Daoy (cell line): Measurements from ENCODE around the gene PACRG. TPM values are rescaled to one million over a fixed set of nuclear protein-coding genes. Genes with fewer than 3 reads are reported as not detected.

Experiments
- DNase-seq: peaks from one replicate; pipeline ENCODE4 v3.0.0-alpha.2; 2015; ENCODE audit warnings: low read depth
- total RNA-seq: library from RNA; depleted of rRNA; stranded (reverse); fragments of >200 nt; shearing (Covaris generic); gene quantifications from 2 replicates; pipeline ENCODE4 v1.2.3, GENCODE V29; 2014

Gene PACRG
- total RNA-seq, 1 experiment from 2014 or later = not detected

- no peak for DNase-seq
Observed at GRCh38 chr6:163136681-163137397, 409.1 kb downstream of the PACRG start.

- no peak for DNase-seq
Observed at GRCh38 chr6:163137398-163137881, 409.7 kb downstream of the PACRG start.

- DNase-seq = no peak
Observed at GRCh38 chr6:163146036-163146435, 418.3 kb downstream of the PACRG start.

GRCh38 chr6:163147994-163148393 is 420.2 kb downstream of the PACRG start:
- DNase-seq = no peak

- no peak for DNase-seq
Observed at GRCh38 chr6:163148451-163149278, 420.9 kb downstream of the PACRG start.

- no peak for DNase-seq
Observed at GRCh38 chr6:163149279-163149848, 421.6 kb downstream of the PACRG start.

- no peak for DNase-seq
Observed at GRCh38 chr6:163151212-163151611, 423.4 kb downstream of the PACRG start.

- no peak for DNase-seq
Observed at GRCh38 chr6:163152701-163153100, 424.9 kb downstream of the PACRG start.

GRCh38 chr6:163159110-163159509 is 431.3 kb downstream of the PACRG start:
- no peak for DNase-seq

- no peak for DNase-seq
Observed at GRCh38 chr6:163159689-163160088, 431.9 kb downstream of the PACRG start.

- DNase-seq = no peak
Observed at GRCh38 chr6:163162007-163162873, 434.5 kb downstream of the PACRG start.

- no peak for DNase-seq
Observed at GRCh38 chr6:163162874-163163213, 435.1 kb downstream of the PACRG start.

GRCh38 chr6:163164175-163164900 is 436.6 kb downstream of the PACRG start:
- DNase-seq = no peak

GRCh38 chr6:163165155-163165910 is 437.6 kb downstream of the PACRG start:
- DNase-seq = peak; percentile 61

- no peak for DNase-seq
Observed at GRCh38 chr6:163165922-163166321, 438.1 kb downstream of the PACRG start.

- DNase-seq = no peak
Observed at GRCh38 chr6:163166507-163166906, 438.7 kb downstream of the PACRG start.

- DNase-seq = no peak
Observed at GRCh38 chr6:163169521-163169920, 441.7 kb downstream of the PACRG start.

GRCh38 chr6:163170294-163170883 is 442.6 kb downstream of the PACRG start:
- no peak for DNase-seq

GRCh38 chr6:163173741-163174140 is 446.0 kb downstream of the PACRG start:
- DNase-seq = no peak

GRCh38 chr6:163175301-163175700 is 447.5 kb downstream of the PACRG start:
- no peak for DNase-seq
